DMS 273 (cell line): ENCODE results near the gene DMXL1.
"Not testable (repeated sequence)": the region's sequence is repeated elsewhere in the genome, so short reads cannot be mapped to it uniquely, and the experiment has no call there.

Source experiments
- DNase-seq: peaks from one replicate; lab custom pipeline; 2025; ENCODE audit not compliant: unreplicated experiment; lab: John Stamatoyannopoulos, UW

The DMXL1 gene

GRCh38 chr5:119120893-119121292, 50.0 kb downstream of the DMXL1 start:
- no peak for DNase-seq

- DNase-seq: not testable (repeated sequence)
Observed at GRCh38 chr5:119122474-119122873, 51.6 kb downstream of the DMXL1 start.

GRCh38 chr5:119123280-119123679, 52.4 kb downstream of the DMXL1 start:
- DNase-seq: no peak

GRCh38 chr5:119129770-119130169, 58.9 kb downstream of the DMXL1 start:
- no peak for DNase-seq

- DNase-seq: no peak
Observed at GRCh38 chr5:119131530-119132304, 60.8 kb downstream of the DMXL1 start.

- not testable (repeated sequence) for DNase-seq
Observed at GRCh38 chr5:119135743-119136142, 64.9 kb downstream of the DMXL1 start.

- DNase-seq: no peak
Observed at GRCh38 chr5:119136666-119137318, 65.9 kb downstream of the DMXL1 start.

GRCh38 chr5:119153629-119154028, 82.7 kb downstream of the DMXL1 start:
- no peak for DNase-seq

- DNase-seq: no peak
Observed at GRCh38 chr5:119158144-119158543, 87.3 kb downstream of the DMXL1 start.

GRCh38 chr5:119161430-119161829, 90.5 kb downstream of the DMXL1 start:
- no peak for DNase-seq

GRCh38 chr5:119166026-119166425, 95.1 kb downstream of the DMXL1 start:
- DNase-seq: no peak

- DNase-seq: no peak
Observed at GRCh38 chr5:119168401-119168800, 97.5 kb downstream of the DMXL1 start.

- DNase-seq: no peak
Observed at GRCh38 chr5:119171686-119172085, 100.8 kb downstream of the DMXL1 start.

GRCh38 chr5:119174578-119175163, 103.8 kb downstream of the DMXL1 start:
- DNase-seq: no peak

GRCh38 chr5:119176785-119177184, 105.9 kb downstream of the DMXL1 start:
- no peak for DNase-seq

- DNase-seq: no peak
Observed at GRCh38 chr5:119177226-119177625, 106.3 kb downstream of the DMXL1 start.

- no peak for DNase-seq
Observed at GRCh38 chr5:119178435-119178834, 107.5 kb downstream of the DMXL1 start.

GRCh38 chr5:119179857-119180641, 109.2 kb downstream of the DMXL1 start:
- no peak for DNase-seq

- DNase-seq: not testable (repeated sequence)
Observed at GRCh38 chr5:119185512-119185911, 114.6 kb downstream of the DMXL1 start.

- no peak for DNase-seq
Observed at GRCh38 chr5:119187776-119188529, 117.1 kb downstream of the DMXL1 start.
